ENCODE measurements around the gene GBGT1. TPM values are rescaled to one million over a fixed set of nuclear protein-coding genes. Genes with fewer than 3 reads are reported as not detected.

The GBGT1 gene
- total and polyA plus RNA-seq, 9 of the 15 experiments (the other 6 are each of a cell fraction or from before 2014, with no cell fraction given) = 0.55 to 25.8 (median 13.7) TPM

DNA sequence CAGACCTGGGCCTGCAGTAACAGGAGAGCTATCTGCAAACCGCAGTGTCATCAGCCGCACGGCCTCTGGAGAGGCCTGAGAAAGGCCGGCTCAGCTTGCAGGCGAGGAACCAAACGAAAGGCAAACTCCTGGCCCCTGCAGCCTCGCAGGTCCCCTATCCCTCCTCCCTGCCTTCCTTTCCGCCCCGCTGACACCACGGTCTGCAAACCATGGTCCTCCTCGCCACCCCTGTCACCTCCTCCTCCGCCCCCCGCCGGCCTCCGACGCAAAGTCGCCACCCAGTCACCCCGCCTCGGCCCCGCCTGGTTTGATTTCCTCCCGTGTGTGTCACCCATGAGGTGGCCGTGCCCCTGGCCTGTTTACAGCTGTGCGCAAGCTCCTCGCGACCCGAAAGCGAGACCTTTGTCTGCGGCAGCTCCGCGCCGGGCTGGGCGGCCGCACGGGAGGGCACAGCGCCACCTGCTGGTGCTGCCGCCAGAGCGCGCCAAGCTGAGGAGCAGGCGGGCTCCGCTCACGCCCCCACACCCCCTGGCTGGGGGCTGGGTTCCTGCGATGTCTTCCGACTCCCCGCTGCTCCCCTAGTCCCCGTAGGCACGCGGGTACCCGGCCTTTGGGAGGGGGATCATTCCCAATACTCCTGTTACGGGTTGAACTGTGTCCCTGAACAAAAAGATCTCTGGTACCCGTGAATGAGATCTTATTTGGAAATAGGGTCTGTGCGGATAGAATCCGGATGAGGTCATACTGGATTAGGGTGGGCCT is 19.4 kb downstream of the GBGT1 start (continued):
- TF ChIP-seq, protein P1, sequence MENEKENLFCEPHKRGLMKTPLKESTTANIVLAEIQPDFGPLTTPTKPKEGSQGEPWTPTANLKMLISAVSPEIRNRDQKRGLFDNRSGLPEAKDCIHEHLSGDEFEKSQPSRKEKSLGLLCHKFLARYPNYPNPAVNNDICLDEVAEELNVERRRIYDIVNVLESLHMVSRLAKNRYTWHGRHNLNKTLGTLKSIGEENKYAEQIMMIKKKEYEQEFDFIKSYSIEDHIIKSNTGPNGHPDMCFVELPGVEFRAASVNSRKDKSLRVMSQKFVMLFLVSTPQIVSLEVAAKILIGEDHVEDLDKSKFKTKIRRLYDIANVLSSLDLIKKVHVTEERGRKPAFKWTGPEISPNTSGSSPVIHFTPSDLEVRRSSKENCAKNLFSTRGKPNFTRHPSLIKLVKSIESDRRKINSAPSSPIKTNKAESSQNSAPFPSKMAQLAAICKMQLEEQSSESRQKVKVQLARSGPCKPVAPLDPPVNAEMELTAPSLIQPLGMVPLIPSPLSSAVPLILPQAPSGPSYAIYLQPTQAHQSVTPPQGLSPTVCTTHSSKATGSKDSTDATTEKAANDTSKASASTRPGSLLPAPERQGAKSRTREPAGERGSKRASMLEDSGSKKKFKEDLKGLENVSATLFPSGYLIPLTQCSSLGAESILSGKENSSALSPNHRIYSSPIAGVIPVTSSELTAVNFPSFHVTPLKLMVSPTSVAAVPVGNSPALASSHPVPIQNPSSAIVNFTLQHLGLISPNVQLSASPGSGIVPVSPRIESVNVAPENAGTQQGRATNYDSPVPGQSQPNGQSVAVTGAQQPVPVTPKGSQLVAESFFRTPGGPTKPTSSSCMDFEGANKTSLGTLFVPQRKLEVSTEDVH (IDR thresholded peaks at IDR 0.05; ENCODE audit: low read depth, partially characterized antibody) = peak; percentile 51
- TF ChIP-seq, protein P2, sequence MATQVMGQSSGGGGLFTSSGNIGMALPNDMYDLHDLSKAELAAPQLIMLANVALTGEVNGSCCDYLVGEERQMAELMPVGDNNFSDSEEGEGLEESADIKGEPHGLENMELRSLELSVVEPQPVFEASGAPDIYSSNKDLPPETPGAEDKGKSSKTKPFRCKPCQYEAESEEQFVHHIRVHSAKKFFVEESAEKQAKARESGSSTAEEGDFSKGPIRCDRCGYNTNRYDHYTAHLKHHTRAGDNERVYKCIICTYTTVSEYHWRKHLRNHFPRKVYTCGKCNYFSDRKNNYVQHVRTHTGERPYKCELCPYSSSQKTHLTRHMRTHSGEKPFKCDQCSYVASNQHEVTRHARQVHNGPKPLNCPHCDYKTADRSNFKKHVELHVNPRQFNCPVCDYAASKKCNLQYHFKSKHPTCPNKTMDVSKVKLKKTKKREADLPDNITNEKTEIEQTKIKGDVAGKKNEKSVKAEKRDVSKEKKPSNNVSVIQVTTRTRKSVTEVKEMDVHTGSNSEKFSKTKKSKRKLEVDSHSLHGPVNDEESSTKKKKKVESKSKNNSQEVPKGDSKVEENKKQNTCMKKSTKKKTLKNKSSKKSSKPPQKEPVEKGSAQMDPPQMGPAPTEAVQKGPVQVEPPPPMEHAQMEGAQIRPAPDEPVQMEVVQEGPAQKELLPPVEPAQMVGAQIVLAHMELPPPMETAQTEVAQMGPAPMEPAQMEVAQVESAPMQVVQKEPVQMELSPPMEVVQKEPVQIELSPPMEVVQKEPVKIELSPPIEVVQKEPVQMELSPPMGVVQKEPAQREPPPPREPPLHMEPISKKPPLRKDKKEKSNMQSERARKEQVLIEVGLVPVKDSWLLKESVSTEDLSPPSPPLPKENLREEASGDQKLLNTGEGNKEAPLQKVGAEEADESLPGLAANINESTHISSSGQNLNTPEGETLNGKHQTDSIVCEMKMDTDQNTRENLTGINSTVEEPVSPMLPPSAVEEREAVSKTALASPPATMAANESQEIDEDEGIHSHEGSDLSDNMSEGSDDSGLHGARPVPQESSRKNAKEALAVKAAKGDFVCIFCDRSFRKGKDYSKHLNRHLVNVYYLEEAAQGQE (IDR thresholded peaks at IDR 0.05; ENCODE audit: borderline replicate concordance) = peak; percentile 93
- TF ChIP-seq, protein P2 (CRISPR knock-in tag; IDR thresholded peaks at IDR 0.05; ENCODE audit: low read depth) = no peak
- no peak for TF ChIP-seq SNIP1 (IDR thresholded peaks at IDR 0.05; ENCODE audit: low read depth)
- TF ChIP-seq, protein P3, sequence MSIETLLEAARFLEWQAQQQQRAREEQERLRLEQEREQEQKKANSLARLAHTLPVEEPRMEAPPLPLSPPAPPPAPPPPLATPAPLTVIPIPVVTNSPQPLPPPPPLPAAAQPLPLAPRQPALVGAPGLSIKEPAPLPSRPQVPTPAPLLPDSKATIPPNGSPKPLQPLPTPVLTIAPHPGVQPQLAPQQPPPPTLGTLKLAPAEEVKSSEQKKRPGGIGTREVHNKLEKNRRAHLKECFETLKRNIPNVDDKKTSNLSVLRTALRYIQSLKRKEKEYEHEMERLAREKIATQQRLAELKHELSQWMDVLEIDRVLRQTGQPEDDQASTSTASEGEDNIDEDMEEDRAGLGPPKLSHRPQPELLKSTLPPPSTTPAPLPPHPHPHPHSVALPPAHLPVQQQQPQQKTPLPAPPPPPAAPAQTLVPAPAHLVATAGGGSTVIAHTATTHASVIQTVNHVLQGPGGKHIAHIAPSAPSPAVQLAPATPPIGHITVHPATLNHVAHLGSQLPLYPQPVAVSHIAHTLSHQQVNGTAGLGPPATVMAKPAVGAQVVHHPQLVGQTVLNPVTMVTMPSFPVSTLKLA (conservative IDR thresholded peaks at IDR 0.05) = peak; percentile 83 to 92
- no peak for TF ChIP-seq HEY1 (CRISPR knock-in tag; IDR thresholded peaks at IDR 0.05; ENCODE audit: borderline replicate concordance)
- no peak for TF ChIP-seq HDAC3 (IDR thresholded peaks at IDR 0.05; ENCODE audit: borderline replicate concordance, partially characterized antibody)

Measured in K562 (cell line).